Endothelial cell of umbilical vein (primary cell): Measurements from ENCODE around the gene BLOC1S1.

Source experiments
- EZH2 ChIP-seq: IDR thresholded peaks from 2 replicates; pipeline ENCODE4 v1.6.1; 2012; ENCODE audit warnings: borderline replicate concordance, low read depth, mild to moderate bottlenecking, moderate library complexity, low read length, inconsistent platforms; ENCODE audit not compliant: severe bottlenecking
- MYC ChIP-seq: IDR thresholded peaks from one replicate; pipeline ENCODE4 v1.6.1; 2011; ENCODE audit warnings: mild to moderate bottlenecking, low read depth, low read length
- POLR2A ChIP-seq: IDR thresholded peaks from 2 replicates; pipeline ENCODE4 v1.6.1; 2012; ENCODE audit warnings: low read depth, mild to moderate bottlenecking, control low read depth, low read length
- POLR2AphosphoS5 ChIP-seq: IDR thresholded peaks from 2 replicates; pipeline ENCODE4 v1.6.1; 2012; ENCODE audit warnings: low read depth, mild to moderate bottlenecking, control low read depth, low read length, moderate library complexity; ENCODE audit not compliant: insufficient read depth
- TF ChIP-seq, protein P1 (sequence below), 2 donors: IDR thresholded peaks; 1 replicate in 1 of 2; 2 replicates in 1 of 2; pipeline ENCODE4 v1.5.1; 2011; ENCODE audit warnings: low read length in 2 of 2, mild to moderate bottlenecking in 2 of 2, moderate library complexity in 2 of 2, control low read depth in 1 of 2, inconsistent platforms in 1 of 2, low read depth in 1 of 2; ENCODE audit not compliant: insufficient read depth in 1 of 2; ENCODE audit errors: extremely low read depth in 1 of 2

DNA sequence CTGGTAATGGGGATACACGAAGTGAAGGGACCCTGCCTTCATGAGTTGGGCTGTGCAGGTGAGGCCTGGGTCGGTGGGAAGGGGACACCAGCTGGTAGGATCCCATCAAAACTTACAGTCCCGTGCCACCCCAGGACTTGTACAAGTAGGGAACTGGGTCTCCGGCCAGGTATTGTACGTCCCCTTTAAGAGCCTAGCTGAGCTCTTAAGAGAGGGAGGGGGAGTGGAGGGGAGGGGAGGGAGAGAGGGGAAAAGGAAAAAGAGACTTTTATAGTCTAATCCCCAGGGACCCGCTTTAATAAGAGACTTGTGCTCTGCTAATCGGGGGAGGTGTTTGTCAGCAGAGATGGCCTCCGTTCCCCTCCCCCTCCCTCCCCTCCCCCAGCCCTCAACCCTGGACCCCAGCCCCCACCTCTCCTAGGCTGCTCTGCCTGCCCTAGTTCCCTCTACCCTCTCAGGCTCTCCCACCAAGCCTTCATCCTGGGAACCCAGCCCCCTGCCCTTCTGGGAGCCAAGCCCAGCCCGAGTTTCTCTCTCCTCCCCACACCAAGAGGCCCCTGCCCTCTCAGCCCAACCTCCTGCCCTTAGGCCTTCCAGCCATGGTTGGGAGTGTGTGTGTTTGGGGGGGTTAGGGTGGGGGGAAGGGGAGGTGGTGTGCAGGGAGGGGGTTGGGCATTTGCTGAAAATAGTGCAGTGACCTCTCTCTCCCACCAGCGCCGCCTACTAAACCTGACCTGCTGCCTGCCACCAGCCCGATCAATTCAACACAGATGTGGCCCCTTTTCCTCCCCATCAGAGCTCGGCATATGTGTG is 29.7 kb downstream of the BLOC1S1 start:
- no peak for TF ChIP-seq EZH2
- TF ChIP-seq, protein P1, sequence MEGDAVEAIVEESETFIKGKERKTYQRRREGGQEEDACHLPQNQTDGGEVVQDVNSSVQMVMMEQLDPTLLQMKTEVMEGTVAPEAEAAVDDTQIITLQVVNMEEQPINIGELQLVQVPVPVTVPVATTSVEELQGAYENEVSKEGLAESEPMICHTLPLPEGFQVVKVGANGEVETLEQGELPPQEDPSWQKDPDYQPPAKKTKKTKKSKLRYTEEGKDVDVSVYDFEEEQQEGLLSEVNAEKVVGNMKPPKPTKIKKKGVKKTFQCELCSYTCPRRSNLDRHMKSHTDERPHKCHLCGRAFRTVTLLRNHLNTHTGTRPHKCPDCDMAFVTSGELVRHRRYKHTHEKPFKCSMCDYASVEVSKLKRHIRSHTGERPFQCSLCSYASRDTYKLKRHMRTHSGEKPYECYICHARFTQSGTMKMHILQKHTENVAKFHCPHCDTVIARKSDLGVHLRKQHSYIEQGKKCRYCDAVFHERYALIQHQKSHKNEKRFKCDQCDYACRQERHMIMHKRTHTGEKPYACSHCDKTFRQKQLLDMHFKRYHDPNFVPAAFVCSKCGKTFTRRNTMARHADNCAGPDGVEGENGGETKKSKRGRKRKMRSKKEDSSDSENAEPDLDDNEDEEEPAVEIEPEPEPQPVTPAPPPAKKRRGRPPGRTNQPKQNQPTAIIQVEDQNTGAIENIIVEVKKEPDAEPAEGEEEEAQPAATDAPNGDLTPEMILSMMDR (IDR thresholded peaks at IDR 0.05; ENCODE audit: extremely low read depth in 1 of 2, insufficient read depth in 1 of 2, low read depth in 1 of 2, low read length in 2 of 2), result no peak
- TF ChIP-seq POLR2AphosphoS5, result no peak
- no peak for TF ChIP-seq POLR2A
- no peak for TF ChIP-seq MYC
